ENCODE results near the gene FAM53A.

DNA sequence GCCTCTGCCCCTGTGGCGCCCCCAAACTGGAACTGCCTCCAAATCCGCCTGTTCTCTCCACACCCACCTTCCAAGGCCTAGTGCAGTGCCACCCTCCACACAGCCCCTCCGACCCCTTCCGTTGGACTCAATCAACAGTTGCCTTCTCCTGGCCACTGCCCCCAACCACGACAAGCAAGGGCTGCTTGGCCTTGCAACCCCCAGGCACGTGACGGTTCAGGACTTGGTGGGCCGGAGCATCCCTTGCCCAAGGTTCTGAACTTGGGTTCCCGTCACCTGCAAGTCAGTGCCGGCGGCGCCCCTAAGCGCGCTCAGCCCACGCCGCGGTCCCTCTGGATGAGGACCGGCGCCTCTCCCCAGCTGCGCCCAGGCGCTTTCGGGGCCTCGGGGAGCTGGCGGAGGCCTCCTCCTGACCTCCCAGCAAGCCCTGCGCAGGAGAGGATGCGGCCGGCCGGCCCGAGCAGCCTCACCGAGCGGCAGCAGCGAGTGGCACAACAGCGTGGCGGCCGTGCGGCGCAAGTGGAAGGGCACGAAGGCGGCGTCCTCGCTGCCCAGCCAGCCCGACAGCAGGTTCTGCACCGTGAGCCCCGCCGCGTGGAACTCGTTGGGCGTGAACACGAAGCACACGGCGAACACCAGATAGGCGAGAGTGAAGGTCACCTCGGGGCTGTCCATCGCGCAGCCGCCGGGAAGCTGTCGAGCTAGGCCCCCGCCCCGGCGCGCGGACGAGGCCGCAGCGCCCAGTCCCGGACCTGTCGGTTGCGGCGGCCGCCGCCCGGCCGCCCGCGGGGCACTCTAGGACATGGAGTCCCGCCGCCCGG lies 36.3 kb upstream of the FAM53A start:
- TF ChIP-seq, protein P1, sequence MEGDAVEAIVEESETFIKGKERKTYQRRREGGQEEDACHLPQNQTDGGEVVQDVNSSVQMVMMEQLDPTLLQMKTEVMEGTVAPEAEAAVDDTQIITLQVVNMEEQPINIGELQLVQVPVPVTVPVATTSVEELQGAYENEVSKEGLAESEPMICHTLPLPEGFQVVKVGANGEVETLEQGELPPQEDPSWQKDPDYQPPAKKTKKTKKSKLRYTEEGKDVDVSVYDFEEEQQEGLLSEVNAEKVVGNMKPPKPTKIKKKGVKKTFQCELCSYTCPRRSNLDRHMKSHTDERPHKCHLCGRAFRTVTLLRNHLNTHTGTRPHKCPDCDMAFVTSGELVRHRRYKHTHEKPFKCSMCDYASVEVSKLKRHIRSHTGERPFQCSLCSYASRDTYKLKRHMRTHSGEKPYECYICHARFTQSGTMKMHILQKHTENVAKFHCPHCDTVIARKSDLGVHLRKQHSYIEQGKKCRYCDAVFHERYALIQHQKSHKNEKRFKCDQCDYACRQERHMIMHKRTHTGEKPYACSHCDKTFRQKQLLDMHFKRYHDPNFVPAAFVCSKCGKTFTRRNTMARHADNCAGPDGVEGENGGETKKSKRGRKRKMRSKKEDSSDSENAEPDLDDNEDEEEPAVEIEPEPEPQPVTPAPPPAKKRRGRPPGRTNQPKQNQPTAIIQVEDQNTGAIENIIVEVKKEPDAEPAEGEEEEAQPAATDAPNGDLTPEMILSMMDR (conservative IDR thresholded peaks at IDR 0.05; ENCODE audit: low read length), result no peak
- TF ChIP-seq EZH2phosphoT487 (IDR thresholded peaks at IDR 0.05; ENCODE audit: borderline replicate concordance, low read depth, low read length), result no peak
